NB4 (cell line): ENCODE measurements around the gene CSTF1.

Experiments
- CTCF ChIP-seq: IDR thresholded peaks from one replicate; pipeline ENCODE4 v1.5.1; 2012; ENCODE audit warnings: low read depth, low read length
- MAX ChIP-seq: IDR thresholded peaks from 2 replicates; pipeline ENCODE4 v1.6.1; 2011; ENCODE audit warnings: low read depth, low read length
- MYC ChIP-seq: IDR thresholded peaks from 2 replicates; pipeline ENCODE4 v1.6.1; 2011; ENCODE audit warnings: low read depth, low read length
- POLR2A ChIP-seq: IDR thresholded peaks from 2 replicates; pipeline ENCODE4 v1.6.1; 2011; ENCODE audit warnings: mild to moderate bottlenecking; ENCODE audit not compliant: insufficient read length; ENCODE audit errors: extremely low read depth

GRCh38 chr20:56438284-56438683, 45.8 kb downstream of the CSTF1 start:
- TF ChIP-seq CTCF: no peak
- no peak for TF ChIP-seq POLR2A
- no peak for TF ChIP-seq MAX
- no peak for TF ChIP-seq MYC
